Measurements from ENCODE around the gene HACD2. TPM values are rescaled to one million over a fixed set of nuclear protein-coding genes. Genes with fewer than 3 reads are reported as not detected.

The HACD2 gene
- total and polyA plus RNA-seq, 2 donors, result 15.0 to 38.3 TPM

- peaks cover 3% of the 10 kb centered on the region for H3K36me3 ChIP-seq (ENCODE audit: insufficient read depth)
- 73% methylated on average over 4 of the region's 4 CpGs for WGBS
- H3K27ac ChIP-seq (ENCODE audit: low read depth), result no peak overlapping the region
- no peak for DNase-seq (ENCODE audit: extremely low spot score)
- no peak overlapping the region for H3K4me3 ChIP-seq (ENCODE audit: low read depth, low read length)
- H3K4me1 ChIP-seq (ENCODE audit: insufficient read depth), result no peaks in the 10 kb centered on the region
These were observed 13.4 kb downstream of the HACD2 start for GRCh38 chr3:123571264-123571972.

GRCh38 chr3:123568875-123569274 is 16.0 kb downstream of the HACD2 start:
- Histone ChIP-seq H3K27ac (ENCODE audit: low read depth) (no peak overlapping the region), H3K36me3 (ENCODE audit: insufficient read depth) (peaks cover 2% of the 10 kb centered on the region), H3K4me3 (ENCODE audit: low read depth, low read length) (no peak overlapping the region), H3K4me1 (ENCODE audit: insufficient read depth) (no peaks in the 10 kb centered on the region)
- DNase-seq (ENCODE audit: extremely low spot score), result no peak

GRCh38 chr3:123568034-123568433 is 16.8 kb downstream of the HACD2 start:
- H3K4me3 ChIP-seq (ENCODE audit: low read depth, low read length), result no peak overlapping the region
- WGBS, result 83% methylated on average over 7 of the region's 7 CpGs
- H3K36me3 ChIP-seq (ENCODE audit: insufficient read depth), result no peaks in the 10 kb centered on the region
- no peak overlapping the region for H3K27ac ChIP-seq (ENCODE audit: low read depth)
- DNase-seq (ENCODE audit: extremely low spot score), result no peak
- H3K4me1 ChIP-seq (ENCODE audit: insufficient read depth), result peaks cover 1% of the 10 kb centered on the region

- DNase-seq (ENCODE audit: extremely low spot score), result no peak
- 97% methylated on average over 6 of the region's 6 CpGs for WGBS
- Histone ChIP-seq H3K27ac (ENCODE audit: low read depth) (no peak overlapping the region), H3K36me3 (ENCODE audit: insufficient read depth) (no peaks in the 10 kb centered on the region), H3K4me1 (ENCODE audit: insufficient read depth) (peaks cover 1% of the 10 kb centered on the region), H3K4me3 (ENCODE audit: low read depth, low read length) (no peak overlapping the region)
These were observed 20.8 kb downstream of the HACD2 start for GRCh38 chr3:123564056-123564455.

- WGBS, result 97% methylated on average over 1 of the region's 1 CpG
These were observed 22.3 kb downstream of the HACD2 start for GRCh38 chr3:123562547-123562946.

GRCh38 chr3:123561188-123561587 is 23.7 kb downstream of the HACD2 start:
- DNase-seq (ENCODE audit: extremely low spot score), result no peak
- Histone ChIP-seq H3K4me3 (ENCODE audit: low read depth, low read length) (no peak overlapping the region), H3K27ac (ENCODE audit: low read depth) (no peak overlapping the region), H3K36me3 (ENCODE audit: insufficient read depth) (no peaks in the 10 kb centered on the region), H3K4me1 (ENCODE audit: insufficient read depth) (peaks cover 1% of the 10 kb centered on the region)
- WGBS, result 72% methylated on average over 2 of the region's 2 CpGs

More at GRCh38 chr3:123562547-123562946, 22.3 kb downstream of the HACD2 start:
- Histone ChIP-seq H3K4me3 (ENCODE audit: low read depth, low read length) (no peak overlapping the region), H3K36me3 (ENCODE audit: insufficient read depth) (no peaks in the 10 kb centered on the region), H3K27ac (ENCODE audit: low read depth) (no peak overlapping the region), H3K4me1 (ENCODE audit: insufficient read depth) (peaks cover 1% of the 10 kb centered on the region)
- DNase-seq (ENCODE audit: extremely low spot score), result no peak

GRCh38 chr3:123559040-123559861 is 25.6 kb downstream of the HACD2 start:
- Histone ChIP-seq H3K4me3 (ENCODE audit: low read depth, low read length) (no peak overlapping the region), H3K36me3 (ENCODE audit: insufficient read depth) (no peaks in the 10 kb centered on the region), H3K4me1 (ENCODE audit: insufficient read depth) (peaks cover 1% of the 10 kb centered on the region), H3K27ac (ENCODE audit: low read depth) (no peak overlapping the region)
- 39% methylated on average over 12 of the region's 12 CpGs for WGBS
- peak; percentile 35 for DNase-seq (ENCODE audit: extremely low spot score)

- Histone ChIP-seq H3K4me3 (ENCODE audit: low read depth, low read length) (no peak overlapping the region), H3K36me3 (ENCODE audit: insufficient read depth) (no peaks in the 10 kb centered on the region), H3K4me1 (ENCODE audit: insufficient read depth) (no peaks in the 10 kb centered on the region), H3K27ac (ENCODE audit: low read depth) (no peak overlapping the region)
- no peak for DNase-seq (ENCODE audit: extremely low spot score)
- 97% methylated on average over 1 of the region's 1 CpG for WGBS
These were observed 31.3 kb downstream of the HACD2 start for GRCh38 chr3:123553536-123553935.

- Histone ChIP-seq H3K27ac (ENCODE audit: low read depth) (no peak overlapping the region), H3K4me3 (ENCODE audit: low read depth, low read length) (no peak overlapping the region), H3K4me1 (ENCODE audit: insufficient read depth) (no peaks in the 10 kb centered on the region), H3K36me3 (ENCODE audit: insufficient read depth) (no peaks in the 10 kb centered on the region)
- DNase-seq (ENCODE audit: extremely low spot score), result no peak
These were observed 32.1 kb downstream of the HACD2 start for GRCh38 chr3:123552768-123553167.

- H3K4me3 ChIP-seq (ENCODE audit: low read depth, low read length), result no peak overlapping the region
- H3K4me1 ChIP-seq (ENCODE audit: insufficient read depth), result no peaks in the 10 kb centered on the region
- DNase-seq (ENCODE audit: extremely low spot score), result no peak
- 18% methylated on average over 2 of the region's 2 CpGs for WGBS
- H3K27ac ChIP-seq (ENCODE audit: low read depth), result no peak overlapping the region
- no peaks in the 10 kb centered on the region for H3K36me3 ChIP-seq (ENCODE audit: insufficient read depth)
These were observed 32.6 kb downstream of the HACD2 start for GRCh38 chr3:123552095-123552714.

- no peak overlapping the region for H3K27ac ChIP-seq (ENCODE audit: low read depth)
- no peaks in the 10 kb centered on the region for H3K4me1 ChIP-seq (ENCODE audit: insufficient read depth)
- H3K36me3 ChIP-seq (ENCODE audit: insufficient read depth), result no peaks in the 10 kb centered on the region
- DNase-seq (ENCODE audit: extremely low spot score), result no peak
- WGBS, result 75% methylated on average over 8 of the region's 8 CpGs
- H3K4me3 ChIP-seq (ENCODE audit: low read depth, low read length), result no peak overlapping the region
These were observed 36.9 kb downstream of the HACD2 start for GRCh38 chr3:123547881-123548519.

GRCh38 chr3:123546133-123546755 is 38.6 kb downstream of the HACD2 start:
- Histone ChIP-seq H3K27ac (ENCODE audit: low read depth) (no peak overlapping the region), H3K4me1 (ENCODE audit: insufficient read depth) (no peaks in the 10 kb centered on the region), H3K36me3 (ENCODE audit: insufficient read depth) (no peaks in the 10 kb centered on the region), H3K4me3 (ENCODE audit: low read depth, low read length) (no peak overlapping the region)
- no peak for DNase-seq (ENCODE audit: extremely low spot score)
- 51% methylated on average over 4 of the region's 4 CpGs for WGBS

- Histone ChIP-seq H3K36me3 (ENCODE audit: insufficient read depth) (peaks cover 2% of the 10 kb centered on the region), H3K4me3 (ENCODE audit: low read depth, low read length) (no peak overlapping the region), H3K4me1 (ENCODE audit: insufficient read depth) (no peaks in the 10 kb centered on the region), H3K27ac (ENCODE audit: low read depth) (no peak overlapping the region)
- DNase-seq (ENCODE audit: extremely low spot score), result no peak
- WGBS, result 92% methylated on average over 6 of the region's 6 CpGs
These were observed 40.9 kb downstream of the HACD2 start for GRCh38 chr3:123543950-123544349.

All from urinary bladder (tissue), 4 donors.